Cardiac muscle cell (in vitro differentiated cells and primary cell): ENCODE data around the gene CACNA2D4. TPM values are rescaled to one million over a fixed set of nuclear protein-coding genes. Genes with fewer than 3 reads are reported as not detected.

Experiments used
- DNase-seq, 2 donors: peaks; one replicate each; pipeline versions ENCODE4 v3.0.0 to v3.0.0-alpha.2; 2010 to 2017; ENCODE audit warnings: low read depth in 1 of 2, low spot score in 1 of 2
- H3K27ac ChIP-seq: fragments of 200-600 bp; sonication (generic); 2 replicates; pipeline ENCODE4 v1.5.1; 2016
- H3K27me3 ChIP-seq: fragments of 200-600 bp; sonication (generic); 2 replicates; pipeline ENCODE4 v1.6.0; 2016; ENCODE audit warnings: control low read depth
- H3K36me3 ChIP-seq: fragments of 200-600 bp; sonication (generic); 2 replicates; pipeline ENCODE4 v1.5.1; 2016; ENCODE audit warnings: control low read depth
- H3K4me1 ChIP-seq: fragments of 200-600 bp; sonication (generic); 2 replicates; pipeline ENCODE4 v1.8.1; 2017; ENCODE audit warnings: low read depth, mild to moderate bottlenecking, mixed run types
- H3K4me3 ChIP-seq: fragments of 200-600 bp; sonication (generic); 2 replicates; pipeline ENCODE4 v1.5.1; 2016; ENCODE audit warnings: mild to moderate bottlenecking
- H3K9me3 ChIP-seq: fragments of 200-600 bp; sonication (generic); 2 replicates; pipeline ENCODE4 v1.5.1; 2017; ENCODE audit warnings: low read depth, mild to moderate bottlenecking, control low read depth
- polyA plus RNA-seq: library from polyadenylated mRNA; unstranded; fragments of >200 nt; fragmentation: Nextera tagmentation; extraction: Ambion mirVana; gene quantifications from 2 replicates; pipeline ENCODE4 v1.2.1, GENCODE V29; 2016
- total RNA-seq: library from RNA; depleted of rRNA; stranded (reverse); fragments of >200 nt; gene quantifications from 2 replicates; pipeline ENCODE4 v1.2.3, GENCODE V29; 2016
- TF ChIP-seq, protein P1 (sequence below): IDR thresholded peaks from 2 replicates; pipeline ENCODE4 v1.5.1; 2012; ENCODE audit warnings: low read depth, mild to moderate bottlenecking, low read length

CACNA2D4 gene
- total and polyA plus RNA-seq, 2 experiments from 2014 or later, result 0.39 to 1.3 TPM

DNA sequence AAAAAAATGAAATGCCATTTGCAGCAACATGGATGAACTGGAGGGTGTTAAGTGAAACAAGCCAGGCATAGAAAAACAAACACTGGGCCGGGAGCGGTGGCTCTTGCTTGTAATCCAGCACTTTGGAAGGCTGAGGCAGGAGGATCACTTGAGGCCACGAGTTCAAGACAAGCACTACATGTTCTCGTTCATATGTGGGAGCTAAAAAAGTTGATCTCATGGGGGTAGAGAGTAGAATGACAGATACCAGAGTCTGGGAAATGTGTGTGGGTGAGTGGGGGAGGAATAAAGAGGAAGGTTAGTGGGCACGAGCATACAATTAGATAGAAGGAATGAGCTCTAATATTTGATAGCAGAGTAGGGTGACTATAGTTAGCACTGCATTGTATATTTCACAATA is 21.5 kb downstream of the CACNA2D4 start:
- H3K4me1 ChIP-seq, result no peaks in the 10 kb centered on the region
- DNase-seq, result no peak
- H3K27ac ChIP-seq, result no peak overlapping the region
- H3K27me3 ChIP-seq, result no peaks in the 10 kb centered on the region
- no peak overlapping the region for H3K4me3 ChIP-seq
- H3K36me3 ChIP-seq, result no peaks in the 10 kb centered on the region
- no peaks in the 10 kb centered on the region for H3K9me3 ChIP-seq
- TF ChIP-seq, protein P1, sequence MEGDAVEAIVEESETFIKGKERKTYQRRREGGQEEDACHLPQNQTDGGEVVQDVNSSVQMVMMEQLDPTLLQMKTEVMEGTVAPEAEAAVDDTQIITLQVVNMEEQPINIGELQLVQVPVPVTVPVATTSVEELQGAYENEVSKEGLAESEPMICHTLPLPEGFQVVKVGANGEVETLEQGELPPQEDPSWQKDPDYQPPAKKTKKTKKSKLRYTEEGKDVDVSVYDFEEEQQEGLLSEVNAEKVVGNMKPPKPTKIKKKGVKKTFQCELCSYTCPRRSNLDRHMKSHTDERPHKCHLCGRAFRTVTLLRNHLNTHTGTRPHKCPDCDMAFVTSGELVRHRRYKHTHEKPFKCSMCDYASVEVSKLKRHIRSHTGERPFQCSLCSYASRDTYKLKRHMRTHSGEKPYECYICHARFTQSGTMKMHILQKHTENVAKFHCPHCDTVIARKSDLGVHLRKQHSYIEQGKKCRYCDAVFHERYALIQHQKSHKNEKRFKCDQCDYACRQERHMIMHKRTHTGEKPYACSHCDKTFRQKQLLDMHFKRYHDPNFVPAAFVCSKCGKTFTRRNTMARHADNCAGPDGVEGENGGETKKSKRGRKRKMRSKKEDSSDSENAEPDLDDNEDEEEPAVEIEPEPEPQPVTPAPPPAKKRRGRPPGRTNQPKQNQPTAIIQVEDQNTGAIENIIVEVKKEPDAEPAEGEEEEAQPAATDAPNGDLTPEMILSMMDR, result no peak

DNA sequence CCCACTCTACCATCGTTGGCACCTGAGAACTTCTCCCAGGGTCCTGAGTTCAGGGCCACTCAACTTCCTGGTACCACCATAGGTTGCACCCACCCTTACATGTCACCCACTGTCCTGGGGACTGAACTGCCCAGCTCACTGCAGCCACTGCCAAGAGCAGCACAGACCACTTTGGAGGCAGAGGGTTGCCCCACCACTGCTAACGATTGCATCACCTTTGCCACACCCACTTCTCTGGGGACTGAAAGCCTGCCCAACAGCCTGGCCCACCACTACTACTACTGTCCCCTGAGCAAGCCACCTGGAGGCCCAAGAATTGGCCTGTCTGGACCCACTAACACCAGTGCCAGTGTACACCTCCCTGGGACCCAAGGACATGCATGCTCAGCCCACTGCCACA is 27.6 kb downstream of the CACNA2D4 start:
- Histone ChIP-seq H3K36me3 (no peaks in the 10 kb centered on the region), H3K27me3 (no peaks in the 10 kb centered on the region), H3K9me3 (no peaks in the 10 kb centered on the region), H3K27ac (no peak overlapping the region), H3K4me3 (no peak overlapping the region), H3K4me1 (no peaks in the 10 kb centered on the region)
- no peak for DNase-seq
- TF ChIP-seq, protein P1, result no peak

DNA sequence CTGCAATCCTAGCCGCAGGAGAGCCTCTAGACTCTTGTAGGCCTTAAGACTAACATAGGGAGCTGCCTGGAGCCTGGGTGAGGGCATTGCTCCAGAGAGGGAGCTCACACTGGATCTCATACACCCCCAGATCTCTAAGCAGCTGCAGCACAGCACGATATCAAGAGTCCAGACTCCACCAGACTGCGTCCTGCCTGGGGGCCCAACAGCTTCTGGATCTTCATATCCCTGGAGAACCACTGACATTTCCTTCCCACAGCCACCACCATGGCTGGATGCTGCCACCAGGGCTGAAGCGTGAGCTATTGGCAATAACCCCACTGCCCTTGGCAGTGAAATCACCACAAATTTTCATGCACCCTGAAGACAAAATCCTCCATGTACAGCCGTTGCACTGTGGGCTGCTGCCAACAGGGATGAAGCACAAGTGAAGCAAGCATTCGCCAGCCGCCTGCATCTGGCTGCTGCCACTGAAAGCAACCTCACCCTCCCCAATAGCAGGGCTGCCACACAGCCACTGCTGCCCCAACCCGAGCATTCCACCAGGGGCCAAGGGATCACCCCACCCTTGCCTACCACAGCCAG is 28.2 kb downstream of the CACNA2D4 start:
- Histone ChIP-seq H3K9me3 (no peaks in the 10 kb centered on the region), H3K27me3 (no peaks in the 10 kb centered on the region), H3K36me3 (no peaks in the 10 kb centered on the region), H3K4me3 (no peak overlapping the region), H3K4me1 (no peaks in the 10 kb centered on the region), H3K27ac (no peak overlapping the region)
- TF ChIP-seq, protein P1, result no peak
- DNase-seq, result no peak

DNA sequence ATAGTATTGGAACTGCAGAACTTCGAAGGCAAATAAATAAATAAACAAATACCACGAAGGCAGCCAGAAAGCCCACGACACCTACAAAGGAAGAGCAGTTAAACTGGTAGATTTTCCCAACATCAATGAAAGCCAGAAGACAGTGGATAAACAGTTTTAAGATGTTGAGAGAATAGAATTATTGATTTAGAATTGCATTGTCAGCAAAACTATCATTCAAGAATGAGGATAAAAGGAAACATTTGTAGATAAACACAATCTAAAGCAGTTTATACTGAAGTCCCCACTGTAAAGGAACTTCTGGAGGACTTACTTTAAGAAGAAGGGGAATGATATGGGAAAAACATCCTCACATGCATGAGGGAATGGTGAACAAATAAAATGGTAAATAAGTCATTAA is 29.5 kb downstream of the CACNA2D4 start:
- no peak overlapping the region for H3K27ac ChIP-seq
- no peak for DNase-seq
- H3K4me3 ChIP-seq, result no peak overlapping the region
- H3K9me3 ChIP-seq, result no peaks in the 10 kb centered on the region
- no peaks in the 10 kb centered on the region for H3K27me3 ChIP-seq
- TF ChIP-seq, protein P1, result no peak
- H3K4me1 ChIP-seq, result no peaks in the 10 kb centered on the region
- no peaks in the 10 kb centered on the region for H3K36me3 ChIP-seq

DNA sequence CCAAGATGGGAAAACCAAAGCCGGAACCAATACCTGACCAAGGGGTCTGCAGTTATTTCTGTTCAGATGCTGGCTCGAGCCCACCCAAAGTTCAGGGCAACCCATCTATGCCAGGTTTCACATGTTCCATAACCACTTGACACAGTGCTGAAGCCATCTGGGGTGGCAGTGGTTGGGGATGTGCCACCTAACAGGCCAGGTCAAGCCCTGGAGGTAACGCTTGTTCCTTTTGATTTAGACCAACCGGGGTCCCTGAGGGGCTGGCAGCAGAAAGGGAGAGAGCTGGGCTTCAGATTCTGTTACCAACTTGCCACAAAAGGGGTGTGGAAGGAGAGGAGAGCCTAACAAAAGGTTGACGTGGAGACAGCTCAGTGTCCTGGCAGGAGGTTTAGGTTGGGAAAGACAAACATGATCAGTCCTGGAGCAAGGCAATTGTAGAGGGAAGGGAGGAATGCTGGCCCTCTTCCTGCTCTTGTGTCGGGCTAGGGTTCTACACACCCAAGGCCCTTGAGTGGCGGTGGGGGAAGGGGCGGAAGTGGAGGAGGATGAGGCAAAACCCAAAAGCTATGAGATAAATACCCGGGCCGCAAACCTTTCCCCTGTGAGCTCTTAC is 31.9 kb downstream of the CACNA2D4 start:
- DNase-seq, result no peak

More for the DNA sequence above, 31.9 kb downstream of the CACNA2D4 start:
- H3K27me3 ChIP-seq, result no peaks in the 10 kb centered on the region
- H3K4me3 ChIP-seq, result no peak overlapping the region
- no peaks in the 10 kb centered on the region for H3K36me3 ChIP-seq
- TF ChIP-seq, protein P1, result no peak
- H3K4me1 ChIP-seq, result no peaks in the 10 kb centered on the region
- H3K27ac ChIP-seq, result no peak overlapping the region
- no peaks in the 10 kb centered on the region for H3K9me3 ChIP-seq
